Muscle layer of colon (tissue), 2 donors: ENCODE results near the gene CUBN.
"Not testable (repeated sequence)": the region's sequence is repeated elsewhere in the genome, so short reads cannot be mapped to it uniquely, and the experiment has no call there.

Source experiments
- H3K27ac ChIP-seq: one replicate; pipeline ENCODE4 v1.7.0; 2013; ENCODE audit warnings: low read depth, mild to moderate bottlenecking, low read length, moderate library complexity
- H3K27me3 ChIP-seq, 2 donors: one replicate each; pipeline ENCODE4 v1.7.0; 2013; ENCODE audit warnings: low read length in 2 of 2, mild to moderate bottlenecking in 2 of 2; ENCODE audit not compliant: insufficient read depth in 2 of 2, control insufficient read depth in 1 of 2
- H3K36me3 ChIP-seq: one replicate; pipeline ENCODE4 v1.7.0; 2013; ENCODE audit warnings: mild to moderate bottlenecking, low read length; ENCODE audit not compliant: insufficient read depth
- H3K4me1 ChIP-seq: one replicate; pipeline ENCODE4 v1.7.0; 2013; ENCODE audit warnings: mild to moderate bottlenecking, low read length; ENCODE audit not compliant: insufficient read depth
- H3K4me3 ChIP-seq, 2 donors: one replicate each; pipeline ENCODE4 v1.7.0; 2013; ENCODE audit warnings: low read length in 2 of 2, low read depth in 1 of 2, mild to moderate bottlenecking in 1 of 2, moderate library complexity in 1 of 2
- H3K9ac ChIP-seq: one replicate; pipeline ENCODE4 v1.7.0; 2013; ENCODE audit warnings: low read length
- H3K9me3 ChIP-seq: one replicate; pipeline ENCODE4 v1.7.0; 2013; ENCODE audit warnings: mild to moderate bottlenecking, low read length
- donor health status: abdominal sarcoma.
- donor health status: Adenocarcinoma of cecum.

Gene CUBN

GRCh38 chr10:16835228-16835627 is 294.4 kb downstream of the CUBN start:
- H3K9me3 ChIP-seq, result no peaks in the 10 kb centered on the region
- no peaks in the 10 kb centered on the region for H3K27me3 ChIP-seq
- no peaks in the 10 kb centered on the region for H3K4me1 ChIP-seq
- no peak overlapping the region for H3K4me3 ChIP-seq
- H3K9ac ChIP-seq, result no peak overlapping the region
- no peak overlapping the region for H3K27ac ChIP-seq
- H3K36me3 ChIP-seq, result no peaks in the 10 kb centered on the region

- H3K27me3 ChIP-seq, result no peaks in the 10 kb centered on the region
- no peaks in the 10 kb centered on the region for H3K36me3 ChIP-seq
- no peaks in the 10 kb centered on the region for H3K9me3 ChIP-seq
- H3K27ac ChIP-seq, result no peak overlapping the region
- no peak overlapping the region for H3K4me3 ChIP-seq
- no peaks in the 10 kb centered on the region for H3K4me1 ChIP-seq
- no peak overlapping the region for H3K9ac ChIP-seq
Observed at GRCh38 chr10:16832351-16833080, 297.1 kb downstream of the CUBN start.

DNA sequence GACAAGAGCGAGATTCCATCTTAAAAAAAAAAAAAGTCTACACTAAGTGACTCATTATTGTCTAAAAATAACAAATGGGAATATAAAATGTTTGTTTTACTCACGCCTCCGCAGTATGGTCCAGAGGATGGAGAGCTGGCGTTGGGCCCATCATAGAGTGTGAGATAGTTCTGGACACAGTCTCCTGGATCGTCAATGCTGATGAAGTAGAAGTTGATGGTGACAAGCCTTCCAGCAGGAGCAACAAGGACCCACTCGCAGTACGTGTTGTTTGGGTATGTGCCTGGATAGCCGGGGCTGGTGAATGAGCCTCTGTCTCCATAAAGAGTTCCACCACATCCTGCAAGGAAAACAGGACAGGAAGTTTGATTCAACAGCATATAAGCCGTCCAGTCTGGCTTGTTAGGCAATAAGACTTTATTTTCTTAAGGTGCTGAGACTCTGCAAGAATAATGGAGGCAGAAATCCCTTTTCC is 300.9 kb downstream of the CUBN start:
- H3K27ac ChIP-seq, result no peak overlapping the region
- no peaks in the 10 kb centered on the region for H3K9me3 ChIP-seq
- H3K36me3 ChIP-seq, result no peaks in the 10 kb centered on the region
- no peak overlapping the region for H3K4me3 ChIP-seq
- H3K27me3 ChIP-seq, result no peaks in the 10 kb centered on the region
- H3K4me1 ChIP-seq, result no peaks in the 10 kb centered on the region
- no peak overlapping the region for H3K9ac ChIP-seq

DNA sequence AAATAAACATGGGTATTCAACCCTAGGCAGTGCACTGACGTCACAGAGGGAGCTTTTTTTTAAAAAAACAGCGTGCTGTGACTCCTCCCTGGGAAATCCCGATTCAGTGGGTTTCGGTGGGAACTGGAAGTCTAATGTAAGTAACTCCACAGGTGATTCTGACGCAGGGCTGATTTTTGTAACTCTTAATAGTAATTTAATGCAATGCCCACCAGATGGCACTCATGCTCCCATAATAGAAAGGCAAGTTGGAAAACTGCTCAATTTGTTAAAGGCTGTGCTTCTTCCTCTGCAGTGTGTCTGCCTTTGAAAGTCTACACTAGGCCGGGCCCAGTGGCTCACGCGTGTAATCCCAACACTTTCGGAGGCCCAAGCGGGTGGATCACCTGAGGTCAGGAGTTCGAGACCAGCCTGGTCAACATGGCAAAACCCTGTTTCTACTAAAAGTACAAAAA is 301.5 kb downstream of the CUBN start:
- no peak overlapping the region for H3K27ac ChIP-seq
- no peak overlapping the region for H3K4me3 ChIP-seq

DNA sequence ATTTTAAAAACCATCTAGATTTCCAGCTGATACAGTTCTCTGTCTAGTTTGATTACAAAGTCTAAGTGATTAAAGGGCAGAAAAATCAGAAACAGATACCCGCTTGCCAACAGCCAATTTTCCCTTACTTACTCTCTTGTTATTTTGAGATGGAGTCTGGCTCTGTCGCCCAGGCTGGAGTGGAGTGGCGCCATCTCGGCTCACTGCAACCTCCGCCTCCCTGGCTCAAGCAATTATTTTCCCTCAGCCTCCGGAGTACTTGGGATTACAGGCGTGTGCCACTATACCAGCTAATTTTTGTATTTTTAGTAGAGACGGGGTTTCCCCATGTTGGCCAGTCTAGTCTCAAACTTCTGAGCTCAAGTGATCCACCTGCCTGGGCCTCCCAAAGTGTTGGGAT is 302.1 kb downstream of the CUBN start:
- H3K4me3 ChIP-seq, H3K9ac ChIP-seq, H3K4me1 ChIP-seq, H3K27me3 ChIP-seq, H3K9me3 ChIP-seq, H3K36me3 ChIP-seq, H3K27ac ChIP-seq: not testable (repeated sequence)

More for the DNA sequence above, 301.5 kb downstream of the CUBN start:
- Histone ChIP-seq H3K9ac (no peak overlapping the region), H3K27me3 (no peaks in the 10 kb centered on the region), H3K36me3 (no peaks in the 10 kb centered on the region), H3K9me3 (no peaks in the 10 kb centered on the region), H3K4me1 (no peaks in the 10 kb centered on the region)

DNA sequence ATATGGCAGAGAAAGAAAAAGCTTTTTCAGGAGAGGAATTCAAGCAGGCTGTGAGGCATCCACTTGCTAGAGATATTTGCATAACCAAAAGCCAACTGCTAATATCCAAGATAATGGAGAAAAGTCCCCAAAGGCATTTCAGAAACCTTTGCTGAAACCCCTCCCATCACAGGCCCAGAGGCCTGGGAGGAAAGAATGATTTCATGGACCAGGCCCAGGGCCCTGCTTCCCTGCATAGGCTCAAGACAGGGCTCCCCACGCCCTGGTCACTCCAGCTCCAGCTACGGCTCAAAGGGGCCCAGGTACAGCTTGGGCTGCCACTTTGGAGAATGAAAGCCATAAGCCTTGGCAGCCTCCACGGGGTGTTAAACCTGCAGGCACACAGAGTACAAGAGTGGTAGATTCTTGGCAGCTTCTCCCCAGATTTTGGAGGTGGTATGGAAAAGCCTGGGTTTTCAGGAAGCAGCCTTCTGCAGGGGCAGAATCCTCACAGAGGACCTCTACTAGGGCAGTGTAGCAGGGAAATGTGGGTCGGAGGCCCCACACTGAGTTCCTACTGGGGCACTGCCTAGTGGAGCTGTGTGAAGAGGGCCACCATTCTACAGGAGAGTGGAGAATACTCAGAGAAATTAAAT is 306.8 kb downstream of the CUBN start:
- Histone ChIP-seq H3K27me3 (no peaks in the 10 kb centered on the region), H3K27ac (no peak overlapping the region), H3K9ac (no peak overlapping the region), H3K9me3 (no peaks in the 10 kb centered on the region), H3K4me1 (peaks cover 5% of the 10 kb centered on the region), H3K4me3 (no peak overlapping the region), H3K36me3 (no peaks in the 10 kb centered on the region)

DNA sequence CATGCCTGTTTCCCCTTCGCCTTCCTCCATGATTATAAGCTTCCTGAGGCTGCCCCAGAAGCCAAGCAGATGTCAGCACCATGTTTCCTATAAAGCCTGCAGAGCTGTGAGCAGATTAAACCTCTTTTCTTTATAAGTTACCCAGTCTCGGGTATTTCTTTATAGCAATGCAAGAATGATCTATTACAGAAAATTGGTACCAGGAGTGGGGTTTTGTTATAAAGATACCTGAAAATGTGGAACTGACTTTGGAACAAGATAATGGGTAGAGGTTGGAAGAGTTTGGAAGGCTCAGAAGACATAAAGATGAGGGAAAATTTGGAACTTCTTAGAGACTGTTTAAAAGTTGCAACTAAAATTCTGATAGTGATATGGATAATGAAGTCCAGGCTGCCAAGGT is 307.6 kb downstream of the CUBN start:
- no peaks in the 10 kb centered on the region for H3K27me3 ChIP-seq
- H3K9me3 ChIP-seq, result no peaks in the 10 kb centered on the region
- H3K4me3 ChIP-seq, result no peak overlapping the region

DNA sequence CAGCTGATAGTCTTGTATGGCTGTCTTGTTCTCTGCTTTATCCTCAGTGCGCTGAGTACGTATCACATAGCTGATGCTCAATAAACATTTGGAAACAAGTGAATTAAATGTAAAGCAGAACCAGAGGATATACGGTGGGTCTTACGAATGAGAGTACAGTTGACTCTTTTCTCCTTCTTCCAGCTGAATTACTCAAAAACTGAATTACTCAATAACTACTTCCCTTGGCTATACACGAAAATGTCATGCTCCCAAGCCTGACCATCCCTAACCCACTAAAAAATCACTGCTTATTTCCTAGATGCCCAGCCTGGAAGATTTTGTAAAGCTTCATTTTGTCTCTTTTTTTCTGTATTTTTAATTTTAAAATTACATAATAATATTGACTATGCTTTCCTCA is 309.2 kb downstream of the CUBN start:
- no peaks in the 10 kb centered on the region for H3K36me3 ChIP-seq
- H3K27ac ChIP-seq, result no peak overlapping the region
- no peaks in the 10 kb centered on the region for H3K9me3 ChIP-seq
- no peaks in the 10 kb centered on the region for H3K27me3 ChIP-seq
- no peak overlapping the region for H3K9ac ChIP-seq
- H3K4me1 ChIP-seq, result peaks cover 16% of the 10 kb centered on the region
- H3K4me3 ChIP-seq, result no peak overlapping the region

More for the DNA sequence above, 307.6 kb downstream of the CUBN start:
- Histone ChIP-seq H3K9ac (no peak overlapping the region), H3K4me1 (peaks cover 5% of the 10 kb centered on the region), H3K36me3 (no peaks in the 10 kb centered on the region), H3K27ac (no peak overlapping the region)

- Histone ChIP-seq H3K4me1 (peaks cover 20% of the 10 kb centered on the region), H3K27ac (no peak overlapping the region), H3K27me3 (no peaks in the 10 kb centered on the region), H3K36me3 (no peaks in the 10 kb centered on the region), H3K4me3 (no peak overlapping the region), H3K9me3 (no peaks in the 10 kb centered on the region), H3K9ac (no peak overlapping the region)
Observed at GRCh38 chr10:16820018-16820417, 309.6 kb downstream of the CUBN start.

DNA sequence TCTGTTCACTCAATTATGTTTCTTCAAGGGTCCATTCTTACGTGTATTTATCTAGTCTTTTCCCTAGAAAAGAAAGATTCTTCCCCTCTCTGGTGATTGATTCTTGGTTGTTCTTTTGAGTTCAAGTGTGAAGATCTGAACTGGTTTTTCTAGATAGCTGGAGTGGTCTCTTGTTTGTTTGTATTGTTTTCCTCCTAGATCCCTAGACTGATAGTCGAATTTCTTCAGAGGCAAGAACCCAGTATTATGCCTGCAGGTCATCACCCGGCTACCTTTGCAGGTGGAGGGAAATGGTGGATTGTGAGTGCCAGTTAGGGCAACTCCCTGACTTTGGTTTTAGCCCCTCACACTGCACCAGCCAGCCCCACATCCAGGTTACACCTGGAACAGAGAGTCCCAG is 310.2 kb downstream of the CUBN start:
- H3K36me3 ChIP-seq, result no peaks in the 10 kb centered on the region
- H3K9me3 ChIP-seq, result no peaks in the 10 kb centered on the region
- H3K4me1 ChIP-seq, result peaks cover 24% of the 10 kb centered on the region
- no peak overlapping the region for H3K27ac ChIP-seq
- H3K9ac ChIP-seq, result no peak overlapping the region
- no peaks in the 10 kb centered on the region for H3K27me3 ChIP-seq
- no peak overlapping the region for H3K4me3 ChIP-seq

GRCh38 chr10:16819026-16819425 is 310.6 kb downstream of the CUBN start:
- H3K9me3 ChIP-seq, result no peaks in the 10 kb centered on the region
- H3K27ac ChIP-seq, result no peak overlapping the region
- H3K27me3 ChIP-seq, result no peaks in the 10 kb centered on the region
- H3K36me3 ChIP-seq, result no peaks in the 10 kb centered on the region
- peaks cover 24% of the 10 kb centered on the region for H3K4me1 ChIP-seq
- no peak overlapping the region for H3K4me3 ChIP-seq
- no peak overlapping the region for H3K9ac ChIP-seq
